ENCODE measurements around the gene HCN2.
"Not testable (repeated sequence)": the region's sequence is repeated elsewhere in the genome, so short reads cannot be mapped to it uniquely, and the experiment has no call there.

HCN2 gene

GRCh38 chr19:607301-608154 is 17.8 kb downstream of the HCN2 start:
- no peak for DNase-seq

GRCh38 chr19:608155-609003 is 18.7 kb downstream of the HCN2 start:
- no peak for DNase-seq

- no peak for DNase-seq
Observed at GRCh38 chr19:609004-609346, 19.3 kb downstream of the HCN2 start.

- peak in 2 of 4 experiments; percentile 19 to 36 for DNase-seq
Observed at GRCh38 chr19:610071-610800, 20.6 kb downstream of the HCN2 start.

- DNase-seq, result peak in 2 of 4 experiments; percentile 30 to 48
Observed at GRCh38 chr19:610801-611480, 21.3 kb downstream of the HCN2 start.

GRCh38 chr19:611481-611868 is 21.8 kb downstream of the HCN2 start:
- no peak for DNase-seq

GRCh38 chr19:612941-613340 is 23.3 kb downstream of the HCN2 start:
- no peak for DNase-seq

- DNase-seq, result no peak
Observed at GRCh38 chr19:613732-614567, 24.3 kb downstream of the HCN2 start.

GRCh38 chr19:615619-616018 is 25.9 kb downstream of the HCN2 start:
- no peak for DNase-seq

GRCh38 chr19:616062-616700 is 26.5 kb downstream of the HCN2 start:
- DNase-seq, result no peak

- no peak for DNase-seq
Observed at GRCh38 chr19:616747-617526, 27.3 kb downstream of the HCN2 start.

GRCh38 chr19:617551-618246 is 28.0 kb downstream of the HCN2 start:
- no peak for DNase-seq

- no peak for DNase-seq
Observed at GRCh38 chr19:618247-618619, 28.6 kb downstream of the HCN2 start.

- DNase-seq, result no peak
Observed at GRCh38 chr19:618674-619285, 29.1 kb downstream of the HCN2 start.

- no peak for DNase-seq
Observed at GRCh38 chr19:619286-620002, 29.8 kb downstream of the HCN2 start.

- DNase-seq, result no peak
Observed at GRCh38 chr19:620166-620862, 30.6 kb downstream of the HCN2 start.

GRCh38 chr19:621191-621590 is 31.5 kb downstream of the HCN2 start:
- DNase-seq, result not testable (repeated sequence)

- no peak for DNase-seq
Observed at GRCh38 chr19:621819-622218, 32.1 kb downstream of the HCN2 start.

Measured in activated naive CD4-positive, alpha-beta T cell (primary cell).